ENCODE results near the gene GEMIN7. TPM values are rescaled to one million over a fixed set of nuclear protein-coding genes. Genes with fewer than 3 reads are reported as not detected.
A peak's percentile ranks its signal among the peaks of the same experiment; 100 is the strongest.

The GEMIN7 gene
- polyA plus RNA-seq, 2 of the 4 experiments (the other 2 are of a cell fraction), result 42.2 to 86.0 TPM

DNA sequence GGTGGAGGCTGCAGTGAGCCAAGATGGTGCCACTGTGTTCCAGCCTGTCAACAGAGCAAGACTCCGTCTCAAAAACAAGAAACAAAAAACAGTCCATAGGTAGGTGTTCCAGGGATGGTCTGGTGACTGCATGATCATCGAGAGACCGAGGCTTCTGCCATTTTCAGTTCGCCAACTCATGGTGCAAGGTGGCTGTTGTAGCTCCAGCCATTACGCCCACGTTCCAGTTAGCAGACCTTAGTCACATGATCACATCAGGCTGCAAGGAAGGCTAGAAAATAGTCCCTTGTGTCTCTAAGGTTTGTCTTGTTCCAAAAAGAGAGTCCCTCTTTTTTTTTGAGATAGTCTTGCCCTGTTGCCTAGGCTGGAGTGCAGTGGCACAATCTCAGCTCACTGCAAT lies 43.3 kb upstream of the GEMIN7 start (continued):
- TF ChIP-seq, protein P1, sequence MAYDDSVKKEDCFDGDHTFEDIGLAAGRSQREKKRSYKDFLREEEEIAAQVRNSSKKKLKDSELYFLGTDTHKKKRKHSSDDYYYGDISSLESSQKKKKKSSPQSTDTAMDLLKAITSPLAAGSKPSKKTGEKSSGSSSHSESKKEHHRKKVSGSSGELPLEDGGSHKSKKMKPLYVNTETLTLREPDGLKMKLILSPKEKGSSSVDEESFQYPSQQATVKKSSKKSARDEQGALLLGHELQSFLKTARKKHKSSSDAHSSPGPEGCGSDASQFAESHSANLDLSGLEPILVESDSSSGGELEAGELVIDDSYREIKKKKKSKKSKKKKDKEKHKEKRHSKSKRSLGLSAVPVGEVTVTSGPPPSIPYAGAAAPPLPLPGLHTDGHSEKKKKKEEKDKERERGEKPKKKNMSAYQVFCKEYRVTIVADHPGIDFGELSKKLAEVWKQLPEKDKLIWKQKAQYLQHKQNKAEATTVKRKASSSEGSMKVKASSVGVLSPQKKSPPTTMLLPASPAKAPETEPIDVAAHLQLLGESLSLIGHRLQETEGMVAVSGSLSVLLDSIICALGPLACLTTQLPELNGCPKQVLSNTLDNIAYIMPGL (CRISPR knock-in tag; IDR thresholded peaks at IDR 0.05; ENCODE audit: borderline replicate concordance), result no peak
- TF ChIP-seq HDAC2 (IDR thresholded peaks at IDR 0.05) (no peak), ZSCAN20 (CRISPR knock-in tag; IDR thresholded peaks at IDR 0.05) (no peak)
- TF ChIP-seq, protein P2, sequence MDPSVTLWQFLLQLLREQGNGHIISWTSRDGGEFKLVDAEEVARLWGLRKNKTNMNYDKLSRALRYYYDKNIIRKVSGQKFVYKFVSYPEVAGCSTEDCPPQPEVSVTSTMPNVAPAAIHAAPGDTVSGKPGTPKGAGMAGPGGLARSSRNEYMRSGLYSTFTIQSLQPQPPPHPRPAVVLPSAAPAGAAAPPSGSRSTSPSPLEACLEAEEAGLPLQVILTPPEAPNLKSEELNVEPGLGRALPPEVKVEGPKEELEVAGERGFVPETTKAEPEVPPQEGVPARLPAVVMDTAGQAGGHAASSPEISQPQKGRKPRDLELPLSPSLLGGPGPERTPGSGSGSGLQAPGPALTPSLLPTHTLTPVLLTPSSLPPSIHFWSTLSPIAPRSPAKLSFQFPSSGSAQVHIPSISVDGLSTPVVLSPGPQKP (IDR thresholded peaks at IDR 0.05; ENCODE audit: low read depth, low read length), result no peak

DNA sequence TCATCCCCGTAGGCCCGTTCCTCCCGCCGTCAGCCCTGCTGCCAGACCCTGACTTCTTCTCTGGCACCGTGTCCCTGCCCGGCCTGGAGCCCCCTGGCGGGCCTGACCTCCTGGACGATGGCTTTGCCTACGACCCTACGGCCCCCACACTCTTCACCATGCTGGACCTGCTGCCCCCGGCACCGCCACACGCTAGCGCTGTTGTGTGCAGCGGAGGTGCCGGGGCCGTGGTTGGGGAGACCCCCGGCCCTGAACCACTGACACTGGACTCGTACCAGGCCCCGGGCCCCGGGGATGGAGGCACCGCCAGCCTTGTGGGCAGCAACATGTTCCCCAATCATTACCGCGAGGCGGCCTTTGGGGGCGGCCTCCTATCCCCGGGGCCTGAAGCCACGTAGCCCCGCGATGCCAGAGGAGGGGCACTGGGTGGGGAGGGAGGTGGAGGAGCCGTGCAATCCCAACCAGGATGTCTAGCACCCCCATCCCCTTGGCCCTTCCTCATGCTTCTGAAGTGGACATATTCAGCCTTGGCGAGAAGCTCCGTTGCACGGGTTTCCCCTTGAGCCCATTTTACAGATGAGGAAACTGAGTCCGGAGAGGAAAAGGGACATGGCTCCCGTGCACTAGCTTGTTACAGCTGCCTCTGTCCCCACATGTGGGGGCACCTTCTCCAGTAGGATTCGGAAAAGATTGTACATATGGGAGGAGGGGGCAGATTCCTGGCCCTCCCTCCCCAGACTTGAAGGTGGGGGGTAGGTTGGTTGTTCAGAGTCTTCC lies 41.5 kb upstream of the GEMIN7 start:
- TF ChIP-seq MAZ (IDR thresholded peaks at IDR 0.05; ENCODE audit: borderline replicate concordance, low read depth, low read length) (no peak), HEYL (CRISPR knock-in tag; IDR thresholded peaks at IDR 0.05) (no peak), HOXB5 (CRISPR knock-in tag; IDR thresholded peaks at IDR 0.05) (no peak), ZFP36 (IDR thresholded peaks at IDR 0.05; ENCODE audit: borderline replicate concordance, partially characterized antibody) (no peak), RNF2 (IDR thresholded peaks at IDR 0.05; ENCODE audit: borderline replicate concordance, low read depth) (no peak), HDAC2 (IDR thresholded peaks at IDR 0.05) (0 out of 2 replicates have a peak, but pooled peaks have one; percentile 50), KDM1A (IDR thresholded peaks at IDR 0.05; ENCODE audit: low read depth) (peak; percentile 94), FOSB (CRISPR knock-in tag; IDR thresholded peaks at IDR 0.05) (no peak), POLR2AphosphoS2 (conservative IDR thresholded peaks at IDR 0.05; ENCODE audit: low read length) (no peak)
- TF ChIP-seq, protein P3, sequence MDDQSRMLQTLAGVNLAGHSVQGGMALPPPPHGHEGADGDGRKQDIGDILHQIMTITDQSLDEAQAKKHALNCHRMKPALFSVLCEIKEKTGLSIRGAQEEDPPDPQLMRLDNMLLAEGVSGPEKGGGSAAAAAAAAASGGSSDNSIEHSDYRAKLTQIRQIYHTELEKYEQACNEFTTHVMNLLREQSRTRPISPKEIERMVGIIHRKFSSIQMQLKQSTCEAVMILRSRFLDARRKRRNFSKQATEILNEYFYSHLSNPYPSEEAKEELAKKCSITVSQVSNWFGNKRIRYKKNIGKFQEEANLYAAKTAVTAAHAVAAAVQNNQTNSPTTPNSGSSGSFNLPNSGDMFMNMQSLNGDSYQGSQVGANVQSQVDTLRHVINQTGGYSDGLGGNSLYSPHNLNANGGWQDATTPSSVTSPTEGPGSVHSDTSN (IDR thresholded peaks at IDR 0.05), result no peak
- H3K4me2 ChIP-seq, result no peak overlapping the region
- CTCF ChIA-PET, result interaction anchor here (0.6 to 10.8 kb wide), 4 partner anchors 16 to 448 kb away, joined by 3 to 152 read pairs (median 4); no protein-coding TSS in a partner anchor
- FAIRE-seq, result no peak
- H3K9me3 ChIP-seq, result no peaks in the 10 kb centered on the region
- H3K4me1 ChIP-seq, result peaks cover 11% of the 10 kb centered on the region
- no peak overlapping the region for H3K4me3 ChIP-seq
- no peak for ATAC-seq
- POLR2A ChIA-PET, result interaction anchor here (1.1 to 2.3 kb wide), 4 partner anchors 31 to 83 kb away, joined by 3 to 12 read pairs (median 6); partner anchors contain the start of genes CLPTM1 and GEMIN7
- WGBS (ENCODE audit: missing lambda C conversion rate), result 93% methylated on average over 33 of the region's 37 CpGs
- H3K27ac ChIP-seq, result no peak overlapping the region
- DNase-seq (ENCODE audit: low read depth in 1 of 2, low spot score in 1 of 2), result no peak

DNA sequence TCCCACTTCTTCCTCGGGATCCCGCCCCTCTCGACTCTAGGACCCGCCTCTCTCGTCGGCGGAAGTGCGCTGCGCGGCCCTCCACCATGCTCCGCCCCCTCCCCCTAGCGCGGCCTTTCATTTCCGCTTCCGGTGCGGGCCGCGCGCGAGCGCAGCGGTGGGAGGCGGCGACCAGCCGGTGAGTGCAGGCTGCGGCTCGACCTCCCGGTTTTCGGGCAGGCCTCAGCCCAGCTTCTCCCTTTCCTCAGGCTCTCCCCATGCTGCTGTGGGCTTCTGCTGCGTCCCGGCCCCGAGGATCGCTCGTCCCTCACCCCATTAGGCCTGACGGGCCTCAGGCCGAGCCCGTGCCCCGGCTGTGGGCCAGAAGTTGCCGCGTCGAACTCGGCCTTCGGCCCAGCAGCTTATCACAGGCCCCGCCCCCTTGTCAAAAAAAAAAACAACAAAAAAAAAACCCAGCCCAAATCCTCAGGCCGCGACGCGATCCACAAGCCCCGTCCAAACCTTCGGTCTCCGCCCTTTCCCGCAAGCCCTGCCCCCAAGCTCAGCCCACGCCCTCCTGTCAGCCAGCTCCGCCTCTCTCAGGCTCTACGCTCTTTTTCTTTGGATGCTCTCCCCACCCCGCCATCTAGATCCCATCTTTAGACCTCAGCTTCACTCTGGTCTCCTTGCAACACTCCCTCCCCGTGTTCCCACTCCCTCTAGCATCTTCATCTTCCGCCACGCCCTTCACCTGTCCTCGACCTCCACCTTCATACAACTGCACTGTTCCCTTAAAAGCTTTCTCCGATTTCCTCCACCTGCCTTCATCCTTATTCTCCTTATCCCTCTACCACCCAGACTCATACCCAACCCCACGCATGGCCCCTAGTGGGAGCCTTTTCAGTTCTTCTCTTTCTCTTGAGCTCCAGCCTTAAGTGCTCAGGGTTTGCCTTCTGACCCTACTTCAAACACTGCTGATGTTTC lies 39.8 kb upstream of the GEMIN7 start, which contains the start of gene CLASRP:
Gene CLASRP, plus strand, starts transcription at position 115 of the 963 bp plus-strand sequence. CDS start 1,168 bp downstream, outside the sequence.
- peak within 1 kb of the TSS; percentile 85 for H3K4me2 ChIP-seq
- H3K27ac ChIP-seq, result peak within 1 kb of the TSS; percentile 85 to 90
- WGBS (ENCODE audit: missing lambda C conversion rate), result 2% methylated on average over 59 of the region's 62 CpGs
- FAIRE-seq (peak; percentile 76), DNase-seq (ENCODE audit: low read depth in 1 of 2, low spot score in 1 of 2) (peak; percentile 90 to 92), ATAC-seq (peak; percentile 99)
- POLR2A ChIA-PET, result interaction anchor here (0.6 to 2.3 kb wide), 27 partner anchors 10 to 544 kb away, joined by 3 to 27 read pairs (median 4); partner anchors contain the start of genes APOE, CLPTM1, GEMIN7 and PPP1R37
- no peaks in the 10 kb centered on the region for H3K9me3 ChIP-seq
- peaks cover 11% of the 10 kb centered on the region for H3K4me1 ChIP-seq
- CTCF ChIA-PET, result interaction anchor here (0.6 to 10.8 kb wide), 20 partner anchors 10 to 468 kb away, joined by 3 to 152 read pairs (median 3); no protein-coding TSS in a partner anchor
- peak within 1 kb of the TSS; percentile 72 for H3K4me3 ChIP-seq
- TF ChIP-seq RNF2 (IDR thresholded peaks at IDR 0.05; ENCODE audit: borderline replicate concordance, low read depth) (no peak), RFX5 (IDR thresholded peaks at IDR 0.05) (no peak), CBX2 (IDR thresholded peaks at IDR 0.05; ENCODE audit: borderline replicate concordance, low read depth) (no peak), FOXS1 (CRISPR knock-in tag; IDR thresholded peaks at IDR 0.05) (no peak), JUNB (IDR thresholded peaks at IDR 0.05) (no peak), NFE2L2 (conservative IDR thresholded peaks at IDR 0.05; ENCODE audit: low read length) (no peak), RAD21 (conservative IDR thresholded peaks at IDR 0.05 in 1 of 2, IDR thresholded peaks at IDR 0.05 in 1 of 2) (no peak)
- TF ChIP-seq, protein P4, sequence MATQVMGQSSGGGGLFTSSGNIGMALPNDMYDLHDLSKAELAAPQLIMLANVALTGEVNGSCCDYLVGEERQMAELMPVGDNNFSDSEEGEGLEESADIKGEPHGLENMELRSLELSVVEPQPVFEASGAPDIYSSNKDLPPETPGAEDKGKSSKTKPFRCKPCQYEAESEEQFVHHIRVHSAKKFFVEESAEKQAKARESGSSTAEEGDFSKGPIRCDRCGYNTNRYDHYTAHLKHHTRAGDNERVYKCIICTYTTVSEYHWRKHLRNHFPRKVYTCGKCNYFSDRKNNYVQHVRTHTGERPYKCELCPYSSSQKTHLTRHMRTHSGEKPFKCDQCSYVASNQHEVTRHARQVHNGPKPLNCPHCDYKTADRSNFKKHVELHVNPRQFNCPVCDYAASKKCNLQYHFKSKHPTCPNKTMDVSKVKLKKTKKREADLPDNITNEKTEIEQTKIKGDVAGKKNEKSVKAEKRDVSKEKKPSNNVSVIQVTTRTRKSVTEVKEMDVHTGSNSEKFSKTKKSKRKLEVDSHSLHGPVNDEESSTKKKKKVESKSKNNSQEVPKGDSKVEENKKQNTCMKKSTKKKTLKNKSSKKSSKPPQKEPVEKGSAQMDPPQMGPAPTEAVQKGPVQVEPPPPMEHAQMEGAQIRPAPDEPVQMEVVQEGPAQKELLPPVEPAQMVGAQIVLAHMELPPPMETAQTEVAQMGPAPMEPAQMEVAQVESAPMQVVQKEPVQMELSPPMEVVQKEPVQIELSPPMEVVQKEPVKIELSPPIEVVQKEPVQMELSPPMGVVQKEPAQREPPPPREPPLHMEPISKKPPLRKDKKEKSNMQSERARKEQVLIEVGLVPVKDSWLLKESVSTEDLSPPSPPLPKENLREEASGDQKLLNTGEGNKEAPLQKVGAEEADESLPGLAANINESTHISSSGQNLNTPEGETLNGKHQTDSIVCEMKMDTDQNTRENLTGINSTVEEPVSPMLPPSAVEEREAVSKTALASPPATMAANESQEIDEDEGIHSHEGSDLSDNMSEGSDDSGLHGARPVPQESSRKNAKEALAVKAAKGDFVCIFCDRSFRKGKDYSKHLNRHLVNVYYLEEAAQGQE (IDR thresholded peaks at IDR 0.05), result 0 out of 2 replicates have a peak, but pooled peaks have one; percentile 25
- TF ChIP-seq, protein P5, sequence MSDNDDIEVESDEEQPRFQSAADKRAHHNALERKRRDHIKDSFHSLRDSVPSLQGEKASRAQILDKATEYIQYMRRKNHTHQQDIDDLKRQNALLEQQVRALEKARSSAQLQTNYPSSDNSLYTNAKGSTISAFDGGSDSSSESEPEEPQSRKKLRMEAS (IDR thresholded peaks at IDR 0.05), result peak; percentile 90
- TF ChIP-seq, protein P6, sequence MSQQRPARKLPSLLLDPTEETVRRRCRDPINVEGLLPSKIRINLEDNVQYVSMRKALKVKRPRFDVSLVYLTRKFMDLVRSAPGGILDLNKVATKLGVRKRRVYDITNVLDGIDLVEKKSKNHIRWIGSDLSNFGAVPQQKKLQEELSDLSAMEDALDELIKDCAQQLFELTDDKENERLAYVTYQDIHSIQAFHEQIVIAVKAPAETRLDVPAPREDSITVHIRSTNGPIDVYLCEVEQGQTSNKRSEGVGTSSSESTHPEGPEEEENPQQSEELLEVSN (IDR thresholded peaks at IDR 0.05; ENCODE audit: borderline replicate concordance, low read depth), result peak; percentile 57; the same call in 1 of the 2 replicates

Data from A549 (cell line).